ENCODE data around the gene FKBP1A. TPM values are rescaled to one million over a fixed set of nuclear protein-coding genes. Genes with fewer than 3 reads are reported as not detected.
"Not testable (repeated sequence)": the region's sequence is repeated elsewhere in the genome, so short reads cannot be mapped to it uniquely, and the experiment has no call there.

FKBP1A gene
- polyA plus RNA-seq, 1 of the 3 experiments (the other 2 are of a cell fraction) = 362 TPM

- H3F3A ChIP-seq (replicated peaks; ENCODE audit: insufficient read depth); H4K20me1 ChIP-seq (ENCODE audit: insufficient read depth); CTCF ChIA-PET; H3K79me2 ChIP-seq (ENCODE audit: insufficient read depth); H3K36me3 ChIP-seq (replicated peaks in 1 of 2; ENCODE audit: control insufficient read depth in 1 of 2, insufficient read depth in 2 of 2, low read length in 1 of 2); POLR2A ChIA-PET; H2AFZ ChIP-seq (ENCODE audit: low read depth); H3K9me2 ChIP-seq; DNase-seq; H3K4me3 ChIP-seq (ENCODE audit: low read depth in 2 of 2, low read length in 1 of 2); H3K27me3 ChIP-seq (ENCODE audit: insufficient read depth); H3K9me3 ChIP-seq: not testable (repeated sequence)
- TF ChIP-seq JUND (IDR thresholded peaks at IDR 0.05) (peak; percentile 32), MEF2A (IDR thresholded peaks at IDR 0.05; ENCODE audit: borderline replicate concordance, low read depth) (peak; percentile 65; the same call in 1 of the 2 replicates), TCF12 (IDR thresholded peaks at IDR 0.05) (peak; percentile 73), EP300 (IDR thresholded peaks at IDR 0.05; ENCODE audit: borderline replicate concordance in 1 of 2, low read depth in 1 of 2, low read length in 1 of 2) (peak in 1 of 2 experiments; percentile 39; a peak in 1 of 4 replicates)
- Histone ChIP-seq H3K4me2 (peak overlapping the region; percentile 25; the same call in 1 of the 2 replicates), H3K27ac (ENCODE audit: low read depth in 2 of 2, low read length in 1 of 2) (peak overlapping the region; percentile 28 to 52; a peak in 3 of 4 replicates), H3K9ac (peak overlapping the region; percentile 37; the same call in 1 of the 2 replicates), H3K4me1 (ENCODE audit: control insufficient read depth in 1 of 2, insufficient read depth in 2 of 2, low read depth in 1 of 2, low read length in 1 of 2) (peaks cover 7 to 17% of the 10 kb centered on the region in 2 experiments; a peak in 3 of 4 replicates)
- 31% methylated on average over 8 of the region's 8 CpGs for WGBS (ENCODE audit: low lambda C conversion rate)
Measured at GRCh38 chr20:1399678-1400366, 7.0 kb upstream of the FKBP1A start.

- H3K79me2 ChIP-seq (ENCODE audit: insufficient read depth); H2AFZ ChIP-seq (ENCODE audit: low read depth); H3K9ac ChIP-seq; POLR2A ChIA-PET; H4K20me1 ChIP-seq (ENCODE audit: insufficient read depth); H3K9me2 ChIP-seq; H3K9me3 ChIP-seq; H3F3A ChIP-seq (replicated peaks; ENCODE audit: insufficient read depth); H3K4me2 ChIP-seq; H3K27me3 ChIP-seq (ENCODE audit: insufficient read depth); H3K36me3 ChIP-seq (replicated peaks in 1 of 2; ENCODE audit: control insufficient read depth in 1 of 2, insufficient read depth in 2 of 2, low read length in 1 of 2); H3K27ac ChIP-seq (ENCODE audit: low read depth in 2 of 2, low read length in 1 of 2); DNase-seq; H3K4me3 ChIP-seq (ENCODE audit: low read depth in 2 of 2, low read length in 1 of 2): not testable (repeated sequence)
- CTCF ChIA-PET = interaction anchor here (1.1 to 2.3 kb wide), 4 partner anchors 22 to 85 kb away, joined by 3 to 12 read pairs (median 6); partner anchors contain the start of gene NSFL1C
- 82% methylated on average over 7 of the region's 7 CpGs for WGBS (ENCODE audit: low lambda C conversion rate)
- H3K4me1 ChIP-seq (ENCODE audit: control insufficient read depth in 1 of 2, insufficient read depth in 2 of 2, low read depth in 1 of 2, low read length in 1 of 2) = peaks cover 12 to 17% of the 10 kb centered on the region in 2 experiments; a peak in 3 of 4 replicates
Measured at GRCh38 chr20:1398185-1398584, 5.3 kb upstream of the FKBP1A start.

- no peak for DNase-seq
- H3K79me2 ChIP-seq (ENCODE audit: insufficient read depth) = peaks cover 5% of the 10 kb centered on the region; the same call in 1 of the 2 replicates
Measured at GRCh38 chr20:1397710-1398109, 4.9 kb upstream of the FKBP1A start.

More at GRCh38 chr20:1397710-1398109, 4.9 kb upstream of the FKBP1A start:
- Histone ChIP-seq H3K27ac (ENCODE audit: low read depth in 2 of 2, low read length in 1 of 2) (no peak overlapping the region), H2AFZ (ENCODE audit: low read depth) (no peak overlapping the region), H3K36me3 (replicated peaks in 1 of 2; ENCODE audit: control insufficient read depth in 1 of 2, insufficient read depth in 2 of 2, low read length in 1 of 2) (no peaks in the 10 kb centered on the region), H3K9me2 (no peaks in the 10 kb centered on the region), H3F3A (replicated peaks; ENCODE audit: insufficient read depth) (peaks cover 7% of the 10 kb centered on the region), H3K9me3 (no peaks in the 10 kb centered on the region), H3K27me3 (ENCODE audit: insufficient read depth) (no peaks in the 10 kb centered on the region), H4K20me1 (ENCODE audit: insufficient read depth) (no peaks in the 10 kb centered on the region), H3K9ac (no peak overlapping the region), H3K4me1 (ENCODE audit: control insufficient read depth in 1 of 2, insufficient read depth in 2 of 2, low read depth in 1 of 2, low read length in 1 of 2) (peaks cover 12 to 17% of the 10 kb centered on the region in 2 experiments; a peak in 3 of 4 replicates), H3K4me2 (no peak overlapping the region), H3K4me3 (ENCODE audit: low read depth in 2 of 2, low read length in 1 of 2) (no peak overlapping the region)
- POLR2A ChIA-PET = no interaction called here
- CTCF ChIA-PET = interaction anchor here (0.7 to 2.3 kb wide), 5 partner anchors 22 to 85 kb away, joined by 3 to 12 read pairs (median 4); partner anchors contain the start of gene NSFL1C
- 81% methylated on average over 4 of the region's 4 CpGs for WGBS (ENCODE audit: low lambda C conversion rate)
- TF ChIP-seq CTCF (IDR thresholded peaks at IDR 0.05) (peak; percentile 28; the same call in 1 of the 2 replicates), TAF1 (IDR thresholded peaks at IDR 0.05; ENCODE audit: borderline replicate concordance, low read depth, low read length) (no peak), RAD21 (IDR thresholded peaks at IDR 0.05; ENCODE audit: low read length) (peak; percentile 24; the same call in 1 of the 2 replicates)

All from SK-N-SH (cell line).